Measurements from ENCODE around the gene ATAD3A.

DNA sequence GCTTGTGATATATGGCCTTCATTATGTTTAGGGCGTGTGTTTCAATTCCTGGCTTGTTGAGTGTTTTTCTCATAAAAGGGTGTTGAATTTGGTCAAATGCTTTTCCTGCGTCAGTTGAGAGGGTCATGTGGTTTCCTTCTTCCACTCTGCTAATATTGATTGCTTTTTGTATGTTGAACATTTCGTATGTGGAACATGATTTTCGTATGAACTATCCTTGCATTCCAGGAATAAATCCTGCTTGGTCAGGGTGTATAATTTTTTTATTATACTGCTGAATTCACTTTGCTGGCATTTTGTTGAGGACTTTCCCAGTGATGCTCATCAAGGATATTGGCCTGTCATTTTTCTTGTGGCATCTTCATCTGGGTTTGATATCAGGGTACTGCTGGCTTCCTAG is 4.7 kb upstream of the ATAD3A start:
- no peak for TF ChIP-seq KDM5B (IDR thresholded peaks at IDR 0.05; ENCODE audit: insufficient replicate concordance, low read depth, low read length)
- TF ChIP-seq NCOA2 (IDR thresholded peaks at IDR 0.05; ENCODE audit: partially characterized antibody in 2 of 2): no peak
- TF ChIP-seq, protein P1, sequence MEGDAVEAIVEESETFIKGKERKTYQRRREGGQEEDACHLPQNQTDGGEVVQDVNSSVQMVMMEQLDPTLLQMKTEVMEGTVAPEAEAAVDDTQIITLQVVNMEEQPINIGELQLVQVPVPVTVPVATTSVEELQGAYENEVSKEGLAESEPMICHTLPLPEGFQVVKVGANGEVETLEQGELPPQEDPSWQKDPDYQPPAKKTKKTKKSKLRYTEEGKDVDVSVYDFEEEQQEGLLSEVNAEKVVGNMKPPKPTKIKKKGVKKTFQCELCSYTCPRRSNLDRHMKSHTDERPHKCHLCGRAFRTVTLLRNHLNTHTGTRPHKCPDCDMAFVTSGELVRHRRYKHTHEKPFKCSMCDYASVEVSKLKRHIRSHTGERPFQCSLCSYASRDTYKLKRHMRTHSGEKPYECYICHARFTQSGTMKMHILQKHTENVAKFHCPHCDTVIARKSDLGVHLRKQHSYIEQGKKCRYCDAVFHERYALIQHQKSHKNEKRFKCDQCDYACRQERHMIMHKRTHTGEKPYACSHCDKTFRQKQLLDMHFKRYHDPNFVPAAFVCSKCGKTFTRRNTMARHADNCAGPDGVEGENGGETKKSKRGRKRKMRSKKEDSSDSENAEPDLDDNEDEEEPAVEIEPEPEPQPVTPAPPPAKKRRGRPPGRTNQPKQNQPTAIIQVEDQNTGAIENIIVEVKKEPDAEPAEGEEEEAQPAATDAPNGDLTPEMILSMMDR (IDR thresholded peaks at IDR 0.05 in 2 of 3, conservative IDR thresholded peaks at IDR 0.05 in 1 of 3; ENCODE audit: insufficient read depth in 2 of 3, low read depth in 1 of 3, low read length in 3 of 3): no peak
- TF ChIP-seq TAF1 (IDR thresholded peaks at IDR 0.05; ENCODE audit: control insufficient read depth, extremely low read depth, insufficient read depth, low read length, severe bottlenecking): no peak
- TF ChIP-seq POLR2AphosphoS5 (IDR thresholded peaks at IDR 0.05; ENCODE audit: control insufficient read depth, insufficient read depth, low read depth, low read length): no peak
- TF ChIP-seq JUN (IDR thresholded peaks at IDR 0.05; ENCODE audit: borderline replicate concordance, low read depth, low read length): no peak
- no peak for TF ChIP-seq JUN (CRISPR knock-in tag; IDR thresholded peaks at IDR 0.05; ENCODE audit: borderline replicate concordance)
- TF ChIP-seq, protein P2, sequence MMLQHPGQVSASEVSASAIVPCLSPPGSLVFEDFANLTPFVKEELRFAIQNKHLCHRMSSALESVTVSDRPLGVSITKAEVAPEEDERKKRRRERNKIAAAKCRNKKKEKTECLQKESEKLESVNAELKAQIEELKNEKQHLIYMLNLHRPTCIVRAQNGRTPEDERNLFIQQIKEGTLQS (IDR thresholded peaks at IDR 0.05): no peak
- TF ChIP-seq, protein P2 (CRISPR knock-in tag; conservative IDR thresholded peaks at IDR 0.05): no peak
- no peak for TF ChIP-seq ZBTB1 (CRISPR knock-in tag; IDR thresholded peaks at IDR 0.05; ENCODE audit: borderline replicate concordance, low read depth)
- TF ChIP-seq RBM34 (IDR thresholded peaks at IDR 0.05; ENCODE audit: borderline replicate concordance, insufficient read depth, low read length): no peak
- TF ChIP-seq ZNF146 (CRISPR knock-in tag; IDR thresholded peaks at IDR 0.05; ENCODE audit: unreplicated experiment): no peak

Measured in K562 (cell line).